ENCODE data around the gene ACADL. TPM values are rescaled to one million over a fixed set of nuclear protein-coding genes. Genes with fewer than 3 reads are reported as not detected.

The ACADL gene
- total RNA-seq, 1 donor from 2014 or later: 0.35 TPM

GRCh38 chr2:210159059-210159458 lies 66.2 kb downstream of the ACADL start:
- peaks cover 3% of the 10 kb centered on the region for H3K4me1 Mint-ChIP-seq
- DNase-seq (ENCODE audit: low read depth, low spot score): no peak

DNA sequence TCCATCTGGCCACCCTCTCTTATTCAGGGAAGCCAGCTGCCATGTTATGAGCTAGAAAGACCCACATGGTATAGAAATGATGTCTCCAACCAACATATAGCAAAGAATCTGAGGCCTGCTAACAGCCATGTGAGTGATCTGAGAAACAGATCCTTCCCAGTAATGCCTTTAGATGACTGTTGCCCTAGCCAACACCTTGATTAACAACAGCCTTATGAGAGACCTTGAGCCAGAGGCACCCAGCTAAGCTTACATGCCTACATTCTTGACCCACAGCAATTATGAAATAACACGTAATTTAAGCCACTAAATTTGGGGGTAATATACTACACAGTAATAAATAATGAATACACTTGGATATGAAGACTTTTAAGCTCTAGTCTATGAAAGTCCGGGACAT lies 67.0 kb downstream of the ACADL start:
- Mint-ChIP-seq H3K27ac (ENCODE audit: unreplicated experiment) (peak overlapping the region; percentile 67), H3K9me3 (no peaks in the 10 kb centered on the region), H3K4me3 (no peak overlapping the region), H3K27me3 (ENCODE audit: low read depth) (no peaks in the 10 kb centered on the region), H3K36me3 (ENCODE audit: low read depth) (peaks cover 11% of the 10 kb centered on the region), H3K4me1 (peaks cover 3% of the 10 kb centered on the region)
- no peak for DNase-seq (ENCODE audit: low read depth, low spot score)
- TF ChIP-seq, protein P1, sequence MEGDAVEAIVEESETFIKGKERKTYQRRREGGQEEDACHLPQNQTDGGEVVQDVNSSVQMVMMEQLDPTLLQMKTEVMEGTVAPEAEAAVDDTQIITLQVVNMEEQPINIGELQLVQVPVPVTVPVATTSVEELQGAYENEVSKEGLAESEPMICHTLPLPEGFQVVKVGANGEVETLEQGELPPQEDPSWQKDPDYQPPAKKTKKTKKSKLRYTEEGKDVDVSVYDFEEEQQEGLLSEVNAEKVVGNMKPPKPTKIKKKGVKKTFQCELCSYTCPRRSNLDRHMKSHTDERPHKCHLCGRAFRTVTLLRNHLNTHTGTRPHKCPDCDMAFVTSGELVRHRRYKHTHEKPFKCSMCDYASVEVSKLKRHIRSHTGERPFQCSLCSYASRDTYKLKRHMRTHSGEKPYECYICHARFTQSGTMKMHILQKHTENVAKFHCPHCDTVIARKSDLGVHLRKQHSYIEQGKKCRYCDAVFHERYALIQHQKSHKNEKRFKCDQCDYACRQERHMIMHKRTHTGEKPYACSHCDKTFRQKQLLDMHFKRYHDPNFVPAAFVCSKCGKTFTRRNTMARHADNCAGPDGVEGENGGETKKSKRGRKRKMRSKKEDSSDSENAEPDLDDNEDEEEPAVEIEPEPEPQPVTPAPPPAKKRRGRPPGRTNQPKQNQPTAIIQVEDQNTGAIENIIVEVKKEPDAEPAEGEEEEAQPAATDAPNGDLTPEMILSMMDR (conservative IDR thresholded peaks at IDR 0.05): no peak

More at GRCh38 chr2:210159059-210159458, 66.2 kb downstream of the ACADL start:
- no peaks in the 10 kb centered on the region for H3K27me3 Mint-ChIP-seq (ENCODE audit: low read depth)
- no peak overlapping the region for H3K27ac Mint-ChIP-seq (ENCODE audit: unreplicated experiment)
- TF ChIP-seq, protein P1 (conservative IDR thresholded peaks at IDR 0.05): no peak
- no peak overlapping the region for H3K4me3 Mint-ChIP-seq
- no peaks in the 10 kb centered on the region for H3K9me3 Mint-ChIP-seq
- peaks cover 5% of the 10 kb centered on the region for H3K36me3 Mint-ChIP-seq (ENCODE audit: low read depth)

- Mint-ChIP-seq H3K27ac (ENCODE audit: unreplicated experiment) (no peak overlapping the region), H3K36me3 (ENCODE audit: low read depth) (peaks cover 11% of the 10 kb centered on the region), H3K4me1 (no peaks in the 10 kb centered on the region), H3K9me3 (no peaks in the 10 kb centered on the region), H3K27me3 (ENCODE audit: low read depth) (no peaks in the 10 kb centered on the region), H3K4me3 (no peak overlapping the region)
- TF ChIP-seq, protein P1 (conservative IDR thresholded peaks at IDR 0.05): no peak
- DNase-seq (ENCODE audit: low read depth, low spot score): no peak
Observed at GRCh38 chr2:210157526-210157925, 67.7 kb downstream of the ACADL start.

- Mint-ChIP-seq H3K4me3 (no peak overlapping the region), H3K9me3 (peaks cover 20% of the 10 kb centered on the region), H3K4me1 (no peaks in the 10 kb centered on the region), H3K36me3 (ENCODE audit: low read depth) (peaks cover 51% of the 10 kb centered on the region), H3K27ac (ENCODE audit: unreplicated experiment) (no peak overlapping the region), H3K27me3 (ENCODE audit: low read depth) (no peaks in the 10 kb centered on the region)
- TF ChIP-seq, protein P1 (conservative IDR thresholded peaks at IDR 0.05): no peak
- no peak for DNase-seq (ENCODE audit: low read depth, low spot score)
Observed at GRCh38 chr2:210147614-210148013, 77.6 kb downstream of the ACADL start.

Other genes with a start within 250 kb of the ACADL start
- gene RPE, start 222.8 kb downstream of the ACADL start, total RNA-seq: 59.8 and 60.2 TPM in 2 replicates
- 18.3 and 19.2 TPM in 2 replicates for gene KANSL1L, start 54.0 kb downstream of the ACADL start, total RNA-seq
- gene MYL1, start 89.7 kb upstream of the ACADL start, total RNA-seq: not detected in 2 replicates

All from neural crest cell (in vitro differentiated cells).